ENCODE results near the gene ARMCX5. TPM values are rescaled to one million over a fixed set of nuclear protein-coding genes. Genes with fewer than 3 reads are reported as not detected.

Gene ARMCX5
- total RNA-seq, 4 donors from 2014 or later: 20.3 to 30.9 (median 27.1) TPM

DNA sequence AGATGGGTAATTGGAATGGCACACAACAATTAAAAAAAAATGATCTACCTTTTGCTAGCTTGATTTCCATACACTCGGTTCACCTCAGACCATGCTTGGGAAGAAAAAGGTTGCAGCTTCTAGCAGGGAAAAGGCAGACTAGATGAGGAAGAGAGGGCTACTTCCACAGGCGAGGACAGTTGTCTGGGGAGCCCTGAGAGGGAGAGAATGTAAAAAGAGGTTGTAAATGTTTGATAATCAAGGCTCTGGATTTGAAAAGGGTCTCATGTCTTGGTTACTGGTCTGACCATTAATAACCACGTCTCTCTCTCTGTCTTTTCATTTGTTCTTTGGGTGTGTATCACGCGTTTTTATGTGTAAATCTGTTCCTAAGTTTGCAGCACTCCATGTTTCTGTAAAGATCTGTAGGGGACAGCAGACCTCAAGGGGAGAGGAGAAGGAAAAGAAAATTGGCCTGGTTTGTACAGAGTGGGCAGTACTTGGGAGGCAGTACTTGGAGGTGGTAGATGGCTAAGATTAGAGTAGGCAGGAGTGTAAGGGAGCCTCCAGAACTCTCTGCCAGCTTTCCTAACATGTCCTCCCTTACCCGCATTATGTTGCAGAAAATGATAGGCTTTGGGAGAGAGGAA lies 750 bp downstream of the ARMCX5 start:
- Histone ChIP-seq H3K36me3 (no peaks in the 10 kb centered on the region), H3K4me3 (replicated peaks in 1 of 3) (peak overlapping the region in 2 of 3 donors; percentile 43 to 51), H3K27me3 (no peaks in the 10 kb centered on the region), H3K4me1 (no peaks in the 10 kb centered on the region), H3K27ac (peak overlapping the region; percentile 55 to 85 (median 72)), H3K9me3 (no peaks in the 10 kb centered on the region)
- no peak for DNase-seq
- intact Hi-C loops (cut with DNase I): no loop called here
- 2% methylated on average over 6 of the region's 6 CpGs for WGBS, 2 donors
- no peak for TF ChIP-seq CTCF (IDR thresholded peaks at IDR 0.05)
- no peak for TF ChIP-seq POLR2A (IDR thresholded peaks at IDR 0.05)

DNA sequence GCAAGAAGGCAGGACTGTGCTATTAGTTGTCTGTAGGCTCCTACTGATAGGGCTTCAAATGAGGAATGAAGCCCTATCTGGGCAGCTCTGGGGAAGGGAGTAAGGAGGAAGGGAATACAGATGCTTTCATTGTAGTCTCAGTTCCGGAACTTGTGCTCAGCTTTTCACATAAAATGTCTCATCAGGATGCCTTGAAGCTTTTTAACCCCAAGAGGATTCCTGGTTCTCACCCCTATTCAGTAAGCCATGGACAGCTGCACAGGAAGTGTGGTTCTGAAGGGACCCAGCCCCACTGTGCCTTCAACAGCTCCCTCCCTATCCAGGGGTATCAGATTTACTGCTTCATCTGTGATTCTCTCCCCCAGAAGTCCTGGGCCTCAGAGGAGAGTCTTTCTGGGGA lies 5.0 kb downstream of the ARMCX5 start:
- DNase-seq: no peak
- no peak for TF ChIP-seq CTCF (IDR thresholded peaks at IDR 0.05)
- no peak for TF ChIP-seq POLR2A (IDR thresholded peaks at IDR 0.05)
- Histone ChIP-seq H3K27ac (no peak overlapping the region), H3K4me1 (no peaks in the 10 kb centered on the region), H3K4me3 (replicated peaks in 1 of 3) (no peak overlapping the region), H3K36me3 (no peaks in the 10 kb centered on the region), H3K27me3 (no peaks in the 10 kb centered on the region), H3K9me3 (no peaks in the 10 kb centered on the region)
- WGBS, 2 donors: 80 to 88% methylated on average over 1 of the region's 1 CpG
- intact Hi-C loops (cut with DNase I): no loop called here

GRCh38 chrX:102606115-102606514 lies 6.8 kb downstream of the ARMCX5 start:
- Histone ChIP-seq H3K27ac (no peak overlapping the region), H3K27me3 (no peaks in the 10 kb centered on the region), H3K4me3 (replicated peaks in 1 of 3) (no peak overlapping the region), H3K36me3 (no peaks in the 10 kb centered on the region), H3K4me1 (no peaks in the 10 kb centered on the region), H3K9me3 (no peaks in the 10 kb centered on the region)
- no peak for DNase-seq
- WGBS, 2 donors: 95 to 100% methylated on average over 1 of the region's 1 CpG
- TF ChIP-seq POLR2A (IDR thresholded peaks at IDR 0.05): no peak
- intact Hi-C loops (cut with DNase I): no loop called here

GRCh38 chrX:102610905-102611304 lies 11.6 kb downstream of the ARMCX5 start:
- Histone ChIP-seq H3K27ac (no peak overlapping the region), H3K9me3 (no peaks in the 10 kb centered on the region), H3K4me3 (replicated peaks in 1 of 3) (no peak overlapping the region), H3K36me3 (no peaks in the 10 kb centered on the region), H3K4me1 (no peaks in the 10 kb centered on the region), H3K27me3 (no peaks in the 10 kb centered on the region)
- TF ChIP-seq CTCF (IDR thresholded peaks at IDR 0.05) (no peak), POLR2A (IDR thresholded peaks at IDR 0.05) (no peak)
- 88 to 96% methylated on average over 3 to 4 of the region's 4 CpGs for WGBS, 2 donors
- intact Hi-C loops (cut with DNase I): no loop called here
- no peak for DNase-seq

DNA sequence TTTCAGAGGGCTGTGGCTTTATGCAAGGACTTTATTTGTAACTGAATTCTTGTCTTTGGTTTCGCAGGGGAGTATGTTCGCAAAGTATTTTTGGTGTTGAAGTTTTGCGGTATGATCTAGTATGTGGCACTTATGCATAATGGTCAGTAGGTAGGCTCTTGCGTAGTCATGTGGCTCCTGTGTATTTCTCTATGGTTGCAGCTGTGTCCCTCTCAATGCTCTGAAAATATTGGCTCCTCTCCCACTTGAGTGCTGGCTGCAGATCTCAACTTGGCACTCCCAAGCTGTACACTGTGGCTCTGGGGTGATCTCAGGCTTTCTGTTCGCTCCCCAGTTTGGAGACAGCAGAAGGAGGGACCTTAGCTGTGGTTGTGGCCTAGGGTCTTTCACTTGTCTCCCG lies 24.8 kb downstream of the ARMCX5 start:
- Histone ChIP-seq H3K27ac (peak overlapping the region in 2 of 3 donors; percentile 20 to 23), H3K36me3 (no peaks in the 10 kb centered on the region), H3K9me3 (no peaks in the 10 kb centered on the region), H3K4me3 (replicated peaks in 1 of 3) (no peak overlapping the region), H3K27me3 (no peaks in the 10 kb centered on the region), H3K4me1 (peaks cover 0 to 6% of the 10 kb centered on the region in 2 donors)
- DNase-seq: peak; percentile 12 to 29
- 50 to 74% methylated on average over 4 to 5 of the region's 6 CpGs for WGBS, 2 donors
- intact Hi-C loops (cut with DNase I): no loop called here
- no peak for TF ChIP-seq CTCF (IDR thresholded peaks at IDR 0.05)
